ENCODE data around the gene CEACAM5.
"Not testable (repeated sequence)": the region's sequence is repeated elsewhere in the genome, so short reads cannot be mapped to it uniquely, and the experiment has no call there.

The CEACAM5 gene

DNA sequence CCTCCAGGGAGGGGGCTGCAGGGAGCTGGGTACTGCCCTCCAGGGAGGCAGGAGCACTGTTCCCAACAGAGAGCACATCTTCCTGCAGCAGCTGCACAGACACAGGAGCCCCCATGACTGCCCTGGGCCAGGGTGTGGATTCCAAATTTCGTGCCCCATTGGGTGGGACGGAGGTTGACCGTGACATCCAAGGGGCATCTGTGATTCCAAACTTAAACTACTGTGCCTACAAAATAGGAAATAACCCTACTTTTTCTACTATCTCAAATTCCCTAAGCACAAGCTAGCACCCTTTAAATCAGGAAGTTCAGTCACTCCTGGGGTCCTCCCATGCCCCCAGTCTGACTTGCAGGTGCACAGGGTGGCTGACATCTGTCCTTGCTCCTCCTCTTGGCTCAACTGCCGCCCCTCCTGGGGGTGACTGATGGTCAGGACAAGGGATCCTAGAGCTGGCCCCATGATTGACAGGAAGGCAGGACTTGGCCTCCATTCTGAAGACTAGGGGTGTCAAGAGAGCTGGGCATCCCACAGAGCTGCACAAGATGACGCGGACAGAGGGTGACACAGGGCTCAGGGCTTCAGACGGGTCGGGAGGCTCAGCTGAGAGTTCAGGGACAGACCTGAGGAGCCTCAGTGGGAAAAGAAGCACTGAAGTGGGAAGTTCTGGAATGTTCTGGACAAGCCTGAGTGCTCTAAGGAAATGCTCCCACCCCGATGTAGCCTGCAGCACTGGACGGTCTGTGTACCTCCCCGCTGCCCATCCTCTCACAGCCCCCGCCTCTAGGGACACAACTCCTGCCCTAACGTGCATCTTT is 7.8 kb upstream of the CEACAM5 start:
- DNase-seq (ENCODE audit: low read depth in 2 of 2): no peak

DNA sequence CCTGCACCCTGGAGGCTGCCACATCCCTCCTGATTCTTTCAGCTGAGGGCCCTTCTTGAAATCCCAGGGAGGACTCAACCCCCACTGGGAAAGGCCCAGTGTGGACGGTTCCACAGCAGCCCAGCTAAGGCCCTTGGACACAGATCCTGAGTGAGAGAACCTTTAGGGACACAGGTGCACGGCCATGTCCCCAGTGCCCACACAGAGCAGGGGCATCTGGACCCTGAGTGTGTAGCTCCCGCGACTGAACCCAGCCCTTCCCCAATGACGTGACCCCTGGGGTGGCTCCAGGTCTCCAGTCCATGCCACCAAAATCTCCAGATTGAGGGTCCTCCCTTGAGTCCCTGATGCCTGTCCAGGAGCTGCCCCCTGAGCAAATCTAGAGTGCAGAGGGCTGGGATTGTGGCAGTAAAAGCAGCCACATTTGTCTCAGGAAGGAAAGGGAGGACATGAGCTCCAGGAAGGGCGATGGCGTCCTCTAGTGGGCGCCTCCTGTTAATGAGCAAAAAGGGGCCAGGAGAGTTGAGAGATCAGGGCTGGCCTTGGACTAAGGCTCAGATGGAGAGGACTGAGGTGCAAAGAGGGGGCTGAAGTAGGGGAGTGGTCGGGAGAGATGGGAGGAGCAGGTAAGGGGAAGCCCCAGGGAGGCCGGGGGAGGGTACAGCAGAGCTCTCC is 6.9 kb upstream of the CEACAM5 start:
- DNase-seq (ENCODE audit: low read depth in 2 of 2): no peak

- DNase-seq (ENCODE audit: low read depth in 2 of 2): no peak
Observed at GRCh38 chr19:41702171-41702651, 6.2 kb upstream of the CEACAM5 start.

DNA sequence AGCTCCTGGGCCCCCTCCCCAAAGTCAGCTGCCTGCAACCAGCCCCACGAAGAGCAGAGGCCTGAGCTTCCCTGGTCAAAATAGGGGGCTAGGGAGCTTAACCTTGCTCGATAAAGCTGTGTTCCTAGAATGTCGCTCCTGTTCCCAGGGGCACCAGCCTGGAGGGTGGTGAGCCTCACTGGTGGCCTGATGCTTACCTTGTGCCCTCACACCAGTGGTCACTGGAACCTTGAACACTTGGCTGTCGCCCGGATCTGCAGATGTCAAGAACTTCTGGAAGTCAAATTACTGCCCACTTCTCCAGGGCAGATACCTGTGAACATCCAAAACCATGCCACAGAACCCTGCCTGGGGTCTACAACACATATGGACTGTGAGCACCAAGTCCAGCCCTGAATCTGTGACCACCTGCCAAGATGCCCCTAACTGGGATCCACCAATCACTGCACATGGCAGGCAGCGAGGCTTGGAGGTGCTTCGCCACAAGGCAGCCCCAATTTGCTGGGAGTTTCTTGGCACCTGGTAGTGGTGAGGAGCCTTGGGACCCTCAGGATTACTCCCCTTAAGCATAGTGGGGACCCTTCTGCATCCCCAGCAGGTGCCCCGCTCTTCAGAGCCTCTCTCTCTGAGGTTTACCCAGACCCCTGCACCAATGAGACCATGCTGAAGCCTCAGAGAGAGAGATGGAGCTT is 4.7 kb upstream of the CEACAM5 start:
- no peak for DNase-seq (ENCODE audit: low read depth in 2 of 2)

- no peak for DNase-seq (ENCODE audit: low read depth in 2 of 2)
Observed at GRCh38 chr19:41705393-41706174, 2.8 kb upstream of the CEACAM5 start.

DNA sequence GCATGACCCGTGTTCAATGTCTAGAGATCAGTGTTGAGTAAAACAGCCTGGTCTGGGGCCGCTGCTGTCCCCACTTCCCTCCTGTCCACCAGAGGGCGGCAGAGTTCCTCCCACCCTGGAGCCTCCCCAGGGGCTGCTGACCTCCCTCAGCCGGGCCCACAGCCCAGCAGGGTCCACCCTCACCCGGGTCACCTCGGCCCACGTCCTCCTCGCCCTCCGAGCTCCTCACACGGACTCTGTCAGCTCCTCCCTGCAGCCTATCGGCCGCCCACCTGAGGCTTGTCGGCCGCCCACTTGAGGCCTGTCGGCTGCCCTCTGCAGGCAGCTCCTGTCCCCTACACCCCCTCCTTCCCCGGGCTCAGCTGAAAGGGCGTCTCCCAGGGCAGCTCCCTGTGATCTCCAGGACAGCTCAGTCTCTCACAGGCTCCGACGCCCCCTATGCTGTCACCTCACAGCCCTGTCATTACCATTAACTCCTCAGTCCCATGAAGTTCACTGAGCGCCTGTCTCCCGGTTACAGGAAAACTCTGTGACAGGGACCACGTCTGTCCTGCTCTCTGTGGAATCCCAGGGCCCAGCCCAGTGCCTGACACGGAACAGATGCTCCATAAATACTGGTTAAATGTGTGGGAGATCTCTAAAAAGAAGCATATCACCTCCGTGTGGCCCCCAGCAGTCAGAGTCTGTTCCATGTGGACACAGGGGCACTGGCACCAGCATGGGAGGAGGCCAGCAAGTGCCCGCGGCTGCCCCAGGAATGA is 1.5 kb upstream of the CEACAM5 start:
- peak; percentile 24 to 41 for DNase-seq (ENCODE audit: low read depth in 2 of 2)

- no peak for DNase-seq (ENCODE audit: low read depth in 2 of 2)
Observed at GRCh38 chr19:41707502-41707812, 969 bp upstream of the CEACAM5 start.

- DNase-seq (ENCODE audit: low read depth in 2 of 2): no peak
Observed at GRCh38 chr19:41707871-41708371, 505 bp upstream of the CEACAM5 start.

- DNase-seq (ENCODE audit: low read depth in 2 of 2): not testable (repeated sequence)
Observed at GRCh38 chr19:41709516-41709915, 1.1 kb downstream of the CEACAM5 start.

- no peak for DNase-seq (ENCODE audit: low read depth in 2 of 2)
Observed at GRCh38 chr19:41709951-41710645, 1.7 kb downstream of the CEACAM5 start.

DNA sequence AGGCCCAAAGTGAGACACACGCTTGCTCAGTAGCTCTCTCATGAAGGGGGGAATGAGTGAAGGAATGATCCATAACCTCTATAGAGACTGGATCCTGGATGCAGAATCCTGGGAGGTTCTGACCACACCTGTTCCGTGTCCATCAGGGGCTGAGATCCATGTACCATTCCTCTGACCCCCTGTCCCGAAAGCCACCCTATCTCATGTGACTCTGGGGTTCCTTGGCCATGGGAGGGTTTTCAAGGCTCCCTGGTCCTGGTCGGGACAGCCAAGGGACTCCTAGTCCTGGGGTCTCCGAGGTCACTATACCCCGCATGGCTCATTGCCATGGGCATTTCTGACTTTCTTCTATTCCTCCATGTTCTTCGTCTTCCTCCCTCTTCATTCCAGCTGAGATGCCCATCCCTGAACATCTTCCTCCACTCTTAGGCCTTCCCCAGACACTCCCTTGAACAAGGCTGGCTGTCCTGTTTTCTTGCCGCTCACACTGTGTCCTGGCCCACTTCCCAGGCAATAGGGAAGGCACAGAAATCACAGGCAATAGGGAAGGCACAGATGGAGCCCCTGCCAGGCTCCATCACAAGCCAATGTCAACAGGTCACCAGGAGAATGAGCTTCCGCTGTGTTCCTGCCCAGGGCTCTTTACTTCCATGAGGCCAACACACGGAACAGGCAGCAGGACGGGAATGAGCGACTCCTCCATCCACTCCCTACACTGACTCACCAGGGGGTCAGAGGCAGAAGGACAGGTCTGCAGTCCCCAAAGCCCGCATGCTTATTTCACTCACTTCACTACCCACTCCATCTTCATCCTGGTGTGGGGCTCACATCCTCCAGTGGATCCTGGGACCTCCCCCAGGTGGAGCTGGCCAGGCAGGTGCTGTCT is 3.2 kb downstream of the CEACAM5 start:
- DNase-seq (ENCODE audit: low read depth in 2 of 2): no peak

DNA sequence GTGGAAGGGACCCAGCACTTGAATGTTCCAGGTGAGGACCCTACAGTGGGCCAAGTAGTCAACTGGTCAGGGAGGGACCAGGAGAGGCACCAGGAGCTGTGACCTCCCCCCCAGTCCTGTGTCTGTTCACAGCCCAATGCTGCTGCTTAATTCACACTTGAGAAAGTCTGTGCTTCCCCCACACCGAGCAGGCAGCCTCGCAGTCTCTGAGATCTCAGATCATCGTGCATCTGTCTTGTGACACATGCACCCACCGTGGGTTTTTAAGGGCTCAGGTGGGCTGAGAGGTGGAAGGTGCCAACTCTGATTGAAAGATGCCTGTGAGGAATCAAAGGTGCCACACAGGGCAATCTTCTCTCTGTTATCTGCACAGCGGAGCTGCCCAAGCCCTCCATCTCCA is 6.2 kb downstream of the CEACAM5 start:
- no peak for DNase-seq (ENCODE audit: low read depth in 2 of 2)

DNA sequence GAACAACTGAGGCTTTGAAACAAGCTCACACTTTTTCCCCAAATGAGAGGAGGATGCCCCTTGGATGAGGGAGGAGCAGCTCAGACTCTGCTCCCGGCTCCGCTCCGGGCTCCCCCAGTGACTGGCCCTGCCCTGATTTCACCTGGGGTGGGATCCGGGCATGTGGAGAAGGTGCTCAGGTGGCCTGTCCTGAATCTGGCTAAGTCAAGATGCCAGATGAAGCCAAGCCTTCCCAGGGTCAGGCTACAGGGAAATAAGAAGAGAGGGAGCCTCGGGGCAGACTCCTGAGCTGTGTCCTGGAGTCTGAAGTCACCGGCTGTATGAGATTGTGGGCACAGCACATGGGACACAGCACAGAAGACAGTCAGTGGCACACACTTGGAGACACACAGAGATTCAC is 10.3 kb downstream of the CEACAM5 start:
- DNase-seq (ENCODE audit: low read depth in 2 of 2): no peak

GRCh38 chr19:41720103-41720502 is 11.7 kb downstream of the CEACAM5 start:
- DNase-seq (ENCODE audit: low read depth in 2 of 2): no peak

DNA sequence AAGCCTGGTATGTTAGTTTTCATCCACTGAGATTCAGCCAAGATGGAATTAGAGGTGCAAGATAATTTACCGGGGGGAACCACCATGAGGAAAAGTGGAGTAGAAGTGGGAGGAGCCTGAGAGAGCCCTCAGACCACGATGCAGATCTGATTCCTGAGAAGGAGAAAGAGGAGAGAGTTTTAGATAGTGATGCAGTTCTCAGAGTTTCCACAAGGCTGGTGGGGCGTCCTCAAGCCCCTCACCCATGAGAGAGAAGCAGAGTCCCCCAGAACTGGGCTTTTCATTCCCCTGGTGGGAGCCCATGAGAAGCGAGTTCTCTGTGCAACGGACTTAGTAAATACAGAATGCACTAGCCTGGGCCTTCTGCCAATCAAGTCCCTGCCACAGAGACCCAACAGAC is 18.1 kb downstream of the CEACAM5 start:
- DNase-seq (ENCODE audit: low read depth in 2 of 2): no peak

- no peak for DNase-seq (ENCODE audit: low read depth in 2 of 2)
Observed at GRCh38 chr19:41734156-41734555, 25.7 kb downstream of the CEACAM5 start.

DNA sequence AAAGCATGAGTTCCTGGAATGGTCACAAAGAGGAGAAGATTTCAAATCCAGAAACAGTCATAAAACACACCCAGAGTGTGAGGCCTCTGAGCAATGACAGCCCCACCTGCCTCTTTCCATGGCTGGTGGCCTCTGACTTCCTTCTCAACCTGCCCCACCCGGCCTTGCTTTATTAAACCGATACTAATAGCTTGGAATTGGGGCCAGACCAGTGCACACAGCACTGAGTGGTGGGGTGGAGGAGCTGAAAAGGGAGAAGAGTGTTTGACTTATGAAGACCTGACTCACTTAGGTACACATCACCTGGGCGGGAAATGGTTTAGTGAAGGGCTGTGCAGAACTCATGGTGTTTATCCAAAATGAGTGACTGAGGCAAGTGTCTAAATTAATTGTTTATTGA is 26.2 kb downstream of the CEACAM5 start:
- no peak for DNase-seq (ENCODE audit: low read depth in 2 of 2)

DNA sequence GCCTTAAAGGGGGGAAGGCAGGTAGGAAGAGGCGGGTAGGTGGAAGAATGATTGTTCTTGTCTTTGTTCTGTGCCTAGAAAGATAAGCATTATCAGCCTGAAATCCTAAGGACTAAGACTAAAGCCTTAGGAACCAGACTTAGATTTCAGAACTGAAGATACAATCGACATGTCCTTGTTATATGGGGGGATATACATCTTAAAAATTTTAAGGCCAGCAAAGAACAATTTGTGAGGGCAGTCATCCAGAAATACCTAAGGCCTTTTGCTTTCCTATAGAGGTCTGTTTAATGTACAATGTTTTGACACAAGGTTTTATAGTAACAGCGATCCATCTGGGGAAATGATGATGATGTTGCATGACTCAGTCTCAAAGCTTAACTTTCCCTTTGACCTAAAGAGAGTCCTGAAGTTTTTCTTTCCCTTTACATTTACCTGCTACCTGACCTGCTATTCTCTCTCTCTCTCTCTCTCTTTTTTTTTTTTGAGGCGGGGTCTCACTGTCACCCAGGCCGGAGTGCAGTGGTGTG is 26.7 kb downstream of the CEACAM5 start:
- DNase-seq (ENCODE audit: low read depth in 2 of 2): no peak

GRCh38 chr19:41739361-41739760 is 30.9 kb downstream of the CEACAM5 start:
- DNase-seq (ENCODE audit: low read depth in 2 of 2): no peak

All from stimulated activated CD8-positive, alpha-beta memory T cell treated with anti-CD3 and anti-CD28 coated beads, Interleukin-15, amount 100 ng/mL, for 4 hours (primary cell).